GM18502 (cell line): Measurements from ENCODE around the gene ADAMTS14.

Experiments used
- ATAC-seq: cut with Tn5 transposase; IDR thresholded peaks from one replicate; pipeline ENCODE4 v1.9.1; 2021; ENCODE audit warnings: mild to moderate bottlenecking; ENCODE audit not compliant: unreplicated experiment, poor library complexity

ADAMTS14 gene

DNA sequence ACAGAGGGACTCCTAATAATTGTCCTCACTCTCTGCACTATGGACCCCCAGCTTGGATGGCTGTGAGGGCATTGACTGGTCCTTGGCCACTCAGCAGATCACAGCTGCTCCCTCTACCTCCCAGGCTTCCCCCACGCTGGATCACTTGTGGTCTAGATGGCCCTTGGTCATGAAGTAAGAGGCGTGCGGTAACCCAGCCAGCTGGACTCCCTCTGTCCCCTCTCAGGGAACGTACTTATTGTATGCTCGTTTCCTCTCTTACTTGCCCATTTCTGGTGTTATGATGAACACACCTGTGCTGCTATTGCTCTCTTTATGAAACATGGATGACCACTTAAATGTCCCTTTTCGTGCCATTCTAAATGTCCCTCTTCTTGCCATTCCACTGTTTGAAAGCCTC, 19.3 kb downstream of the ADAMTS14 start:
- no peak for ATAC-seq

- no peak for ATAC-seq
These were observed 19.8 kb downstream of the ADAMTS14 start for GRCh38 chr10:70692043-70692603.

GRCh38 chr10:70693619-70694335, 21.5 kb downstream of the ADAMTS14 start:
- no peak for ATAC-seq

DNA sequence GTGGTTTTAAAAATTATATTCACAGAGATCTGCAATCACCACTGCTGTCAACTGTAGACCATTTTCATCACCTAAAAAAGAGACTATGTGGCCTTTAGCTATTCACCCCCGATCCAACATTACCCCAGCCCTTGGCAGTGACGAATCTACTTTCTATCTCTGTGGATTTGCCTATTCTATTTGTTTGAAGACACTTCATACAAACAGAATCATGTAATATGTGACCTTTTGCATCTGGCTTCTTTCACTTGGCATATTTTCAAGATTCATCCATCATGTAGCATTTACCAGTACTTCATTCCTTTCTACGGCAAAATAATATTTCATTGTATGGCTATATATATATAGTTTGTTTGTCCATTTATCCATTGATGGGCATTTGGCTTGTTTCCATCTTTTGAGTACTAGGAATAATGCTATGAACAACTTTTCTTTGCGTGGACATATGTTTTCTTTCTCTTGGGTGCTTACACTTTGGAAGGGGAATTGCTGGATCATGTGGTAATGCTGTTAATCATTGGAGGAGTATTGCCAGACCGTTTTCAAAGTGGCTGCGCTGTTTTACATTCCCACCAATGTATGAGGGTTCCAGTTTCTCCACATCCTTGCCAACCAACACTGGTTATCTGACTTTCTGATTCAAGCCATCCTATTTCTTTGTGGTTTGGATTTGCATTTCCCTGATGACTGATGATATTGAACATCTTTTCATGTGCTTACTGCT, 22.3 kb downstream of the ADAMTS14 start:
- ATAC-seq = no peak

GRCh38 chr10:70695241-70696030, 23.1 kb downstream of the ADAMTS14 start:
- ATAC-seq = no peak

DNA sequence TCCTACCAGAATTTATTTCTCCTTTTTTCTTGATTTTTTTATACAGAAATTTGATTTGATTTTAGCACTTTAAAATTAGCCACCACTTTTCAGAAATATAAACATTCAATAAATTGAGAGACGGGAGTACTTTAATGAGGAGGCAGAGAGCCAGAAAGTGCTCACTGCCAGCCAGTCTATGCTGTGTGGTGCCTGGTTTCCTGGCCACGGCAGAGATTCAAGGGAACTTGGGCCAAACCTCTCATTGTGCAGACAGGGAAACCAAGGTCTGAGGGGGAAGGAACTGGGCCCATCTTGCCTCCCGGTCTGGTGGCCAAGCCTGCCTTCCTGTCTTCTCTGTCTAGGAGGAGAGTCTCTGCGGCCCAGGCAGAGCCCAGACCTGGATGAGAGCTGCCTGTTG, 25.9 kb downstream of the ADAMTS14 start:
- ATAC-seq = no peak

- ATAC-seq = no peak
These were observed 26.9 kb downstream of the ADAMTS14 start for GRCh38 chr10:70699063-70699658.

GRCh38 chr10:70699659-70700174, 27.4 kb downstream of the ADAMTS14 start:
- ATAC-seq = no peak

DNA sequence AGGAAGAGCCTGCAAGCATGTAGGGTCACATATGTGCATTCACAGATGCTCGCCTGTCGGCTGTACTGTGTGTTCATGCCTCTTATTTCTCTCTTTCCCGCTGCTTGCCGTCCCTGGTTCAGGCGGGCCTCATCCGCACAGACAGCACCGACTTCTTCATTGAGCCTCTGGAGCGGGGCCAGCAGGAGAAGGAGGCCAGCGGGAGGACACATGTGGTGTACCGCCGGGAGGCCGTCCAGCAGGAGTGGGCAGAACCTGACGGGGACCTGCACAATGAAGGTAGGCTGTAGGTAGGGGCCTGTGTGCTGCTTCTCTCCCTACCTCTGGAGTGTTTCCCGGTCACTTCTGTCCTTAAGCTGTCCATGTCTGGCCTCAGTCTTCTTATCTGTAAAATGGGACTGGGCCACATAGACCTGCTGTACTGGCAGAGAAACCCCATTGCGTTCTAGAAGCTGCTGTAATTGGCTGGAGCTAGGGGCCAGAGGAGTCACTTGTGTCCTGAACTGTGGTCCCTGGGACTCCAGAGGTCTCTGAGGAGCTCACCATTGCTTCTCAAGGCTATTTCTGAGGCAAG, 30.0 kb downstream of the ADAMTS14 start:
- no peak for ATAC-seq

- ATAC-seq = no peak
These were observed 31.9 kb downstream of the ADAMTS14 start for GRCh38 chr10:70704211-70704610.

DNA sequence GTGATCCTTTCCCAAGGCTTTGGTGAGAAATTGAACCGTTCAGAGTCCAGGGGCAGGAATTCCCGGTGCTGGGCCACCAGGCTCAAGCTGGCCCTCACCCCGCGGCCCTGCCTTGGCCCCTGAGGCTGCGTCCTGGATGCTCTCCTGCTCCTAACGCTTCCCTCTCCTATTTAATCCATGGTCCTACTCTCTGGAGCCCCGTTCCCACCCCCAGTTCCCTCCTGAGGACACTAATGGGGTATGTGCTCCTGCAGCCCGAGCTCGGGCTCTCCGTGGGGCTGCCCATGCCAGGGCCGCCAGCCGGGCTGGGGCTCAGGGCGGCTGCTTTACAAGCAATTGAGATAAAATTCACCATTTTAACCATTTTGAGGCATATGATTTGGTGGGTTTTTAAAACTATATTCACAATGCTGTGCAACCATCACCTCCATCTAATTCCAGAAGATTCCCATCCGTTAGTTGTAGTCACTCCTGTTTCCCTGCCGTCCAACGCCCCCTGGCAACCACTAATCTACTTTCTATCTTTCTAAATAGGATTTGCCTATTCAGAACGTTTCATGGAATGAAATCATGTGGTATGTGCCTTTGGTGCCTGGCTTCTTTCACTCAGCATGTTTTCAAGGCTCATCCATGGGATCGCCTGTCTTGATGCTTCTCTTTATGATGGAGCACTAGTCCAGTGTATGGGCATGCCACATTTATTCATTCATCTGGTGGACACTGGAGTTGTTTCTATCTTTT, 33.0 kb downstream of the ADAMTS14 start:
- no peak for ATAC-seq

GRCh38 chr10:70711177-70711576, 38.9 kb downstream of the ADAMTS14 start:
- no peak for ATAC-seq

DNA sequence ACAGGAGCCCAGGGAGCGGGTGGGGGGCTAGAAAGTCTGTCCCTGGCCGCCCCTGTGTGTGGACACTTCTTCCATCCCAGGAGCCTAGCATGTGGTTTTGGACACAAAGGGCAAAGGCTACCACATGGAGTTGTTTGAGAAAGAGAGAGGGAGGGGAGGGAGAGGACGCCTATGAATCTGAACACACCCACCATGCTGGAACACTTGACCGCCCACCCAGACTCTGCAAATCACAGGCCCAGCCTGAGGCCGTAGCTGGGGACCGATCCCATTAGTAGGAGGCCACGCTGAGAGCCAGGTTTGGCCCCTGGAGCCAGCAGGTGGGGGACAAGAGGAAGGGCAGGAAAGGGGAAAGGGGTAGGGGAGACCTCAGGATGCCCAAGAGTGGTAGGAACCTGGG, 39.6 kb downstream of the ADAMTS14 start:
- ATAC-seq = no peak

GRCh38 chr10:70714245-70714644, 41.9 kb downstream of the ADAMTS14 start:
- ATAC-seq = no peak

- no peak for ATAC-seq
These were observed 42.6 kb downstream of the ADAMTS14 start for GRCh38 chr10:70714951-70715350.

GRCh38 chr10:70715853-70716795, 43.8 kb downstream of the ADAMTS14 start:
- ATAC-seq = no peak

DNA sequence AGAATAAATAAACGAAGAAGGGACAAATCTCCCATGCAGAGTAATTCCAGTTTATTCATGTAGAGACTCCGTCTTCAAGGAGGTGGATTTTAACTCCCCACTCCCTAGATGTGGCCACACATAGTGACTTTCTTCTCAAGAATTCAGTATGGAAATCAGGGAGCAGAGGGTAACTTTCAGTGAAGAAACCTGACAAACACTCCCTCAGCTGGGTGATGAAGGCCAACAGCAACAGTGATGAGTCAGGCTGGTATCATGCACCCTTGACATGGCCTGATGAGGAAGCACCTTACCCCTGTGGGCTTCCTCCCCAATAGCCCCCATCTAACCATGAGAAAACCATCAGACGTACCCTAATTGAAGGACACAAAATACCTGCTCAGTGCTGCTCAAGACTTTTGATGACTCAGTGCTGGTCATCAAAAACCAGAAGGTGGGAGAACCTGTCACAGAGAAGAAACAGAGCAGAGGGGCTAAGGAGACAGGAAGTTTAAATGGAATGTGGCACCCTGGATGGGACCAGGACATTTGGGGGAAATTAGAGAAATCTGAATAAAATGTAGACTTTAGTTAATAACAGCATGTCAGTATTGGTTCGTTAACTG, 50.6 kb downstream of the ADAMTS14 start:
- no peak for ATAC-seq

DNA sequence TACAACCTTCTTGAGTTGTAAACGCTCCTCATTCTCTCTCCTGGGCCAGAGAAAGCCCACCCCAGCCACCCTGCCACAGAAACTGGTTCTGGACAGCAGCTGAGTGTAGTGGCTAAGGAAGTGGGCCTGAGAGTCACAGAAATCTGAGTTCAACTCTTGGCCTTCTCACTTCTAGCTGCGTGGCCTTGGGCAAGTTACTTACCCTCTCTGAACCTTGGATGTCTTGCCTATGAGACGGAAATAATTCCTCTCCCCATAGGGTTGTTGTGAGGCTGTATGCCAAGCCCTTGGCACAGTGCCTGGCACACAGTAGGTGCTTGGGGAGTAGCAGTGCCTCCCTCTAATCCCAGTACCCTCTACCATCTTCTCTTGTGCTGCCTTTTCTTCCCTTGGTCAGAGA, 51.5 kb downstream of the ADAMTS14 start:
- ATAC-seq = no peak
